Esophagus (tissue), 2 donors: ENCODE results near the gene C1orf35. TPM values are rescaled to one million over a fixed set of nuclear protein-coding genes. Genes with fewer than 3 reads are reported as not detected.

Experiments
- H3K27ac ChIP-seq, 2 donors: one replicate each; pipeline ENCODE4 v1.5.1; 2013; ENCODE audit warnings: low read depth in 2 of 2, mild to moderate bottlenecking in 2 of 2, inconsistent platforms in 1 of 2, low read length in 1 of 2, moderate library complexity in 1 of 2
- H3K27me3 ChIP-seq, 2 donors: one replicate each; pipeline ENCODE4 v1.6.1; 2013; ENCODE audit warnings: low read length in 2 of 2, control low read depth in 1 of 2, mild to moderate bottlenecking in 1 of 2; ENCODE audit not compliant: insufficient read depth in 2 of 2, control insufficient read depth in 1 of 2
- H3K36me3 ChIP-seq, 2 donors: one replicate each; pipeline ENCODE4 v1.6.1; 2013; ENCODE audit warnings: low read length in 1 of 2; ENCODE audit not compliant: control insufficient read depth in 2 of 2, insufficient read depth in 2 of 2
- H3K4me1 ChIP-seq, 2 donors: one replicate each; pipeline ENCODE4 v1.6.1; 2013; ENCODE audit warnings: low read length in 1 of 2; ENCODE audit not compliant: control insufficient read depth in 2 of 2, insufficient read depth in 2 of 2
- H3K4me3 ChIP-seq, 2 donors: one replicate each; pipeline ENCODE4 v1.5.1; 2013; ENCODE audit warnings: low read length in 2 of 2, mild to moderate bottlenecking in 2 of 2, low read depth in 1 of 2, moderate library complexity in 1 of 2
- H3K9me3 ChIP-seq, 2 donors: one replicate each; pipeline ENCODE4 v1.6.1; 2013; ENCODE audit warnings: mild to moderate bottlenecking in 2 of 2, low read depth in 1 of 2, low read length in 1 of 2, moderate library complexity in 1 of 2; ENCODE audit not compliant: control insufficient read depth in 2 of 2, insufficient read depth in 1 of 2
- WGBS, 2 donors: extraction: QIAGEN DNeasy Blood & Tissue Kit; methylation state at CpG; one replicate each; pipeline ENCODE4 v1.1.7; 2013; 5-methylcytosine and 5-hydroxymethylcytosine counted together
- polyA plus RNA-seq, 2 donors: library from polyadenylated mRNA; stranded (reverse); fragments of 200-250 nt; gene quantifications; one replicate each; pipeline ENCODE4 v1.2.3, GENCODE V29; 2013
- donor health status: healthy with polysubstance abuse.
- donor health status: Bipolar disorder and iron deficiency.

C1orf35 gene
- 10 to 100 TPM; 18.4 to 26.0 TPM for polyA plus RNA-seq

DNA sequence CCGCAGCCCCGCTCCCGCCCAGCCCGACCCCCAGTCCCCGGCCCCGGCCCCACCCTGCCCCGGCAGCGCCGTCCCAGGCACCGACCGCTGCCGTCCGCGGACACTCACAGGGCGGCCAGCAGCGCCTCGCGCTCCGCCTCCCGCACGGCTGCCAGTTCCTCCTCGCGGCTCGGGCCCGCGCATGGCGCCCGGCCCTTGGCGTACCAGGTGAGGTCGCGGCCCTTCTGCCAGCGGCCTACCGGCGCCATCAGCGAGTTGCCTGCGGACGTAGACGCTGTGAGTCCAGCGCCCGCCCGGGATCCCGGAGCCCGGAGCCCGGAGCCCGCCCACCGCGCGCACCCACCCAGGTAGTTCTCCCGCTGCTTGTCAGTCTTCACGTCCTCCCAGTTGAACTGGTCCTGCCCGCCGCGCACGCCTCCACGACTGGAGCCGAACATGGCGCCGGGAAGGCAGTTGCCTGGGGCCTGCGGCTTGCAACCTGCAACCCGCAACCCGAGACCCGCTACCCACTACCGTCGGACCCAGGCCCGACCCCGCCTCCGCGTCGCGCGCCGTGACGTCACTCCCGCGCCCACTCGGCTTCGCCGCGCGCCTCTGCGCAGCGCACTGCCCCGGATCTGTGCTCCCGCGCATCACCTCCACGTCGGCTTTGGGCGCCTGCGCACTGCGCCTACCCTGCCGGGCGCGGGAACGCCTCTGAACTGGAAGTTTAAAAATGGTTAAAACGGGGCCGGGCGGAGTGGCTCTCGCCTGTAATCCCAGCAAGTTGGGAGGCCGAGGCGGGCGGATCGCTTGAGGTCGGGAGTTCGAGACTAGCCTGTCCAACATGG is at the start of gene C1orf35:
C1orf35 (minus strand) TSS at position 535 of the 830 bp plus-strand sequence; CDS start at position 437, 98 bp downstream.
- H3K27ac ChIP-seq: peak within 1 kb of the TSS; percentile 92 to 99
- WGBS, 2 donors: 0% methylated on average over 77 to 104 of the region's 104 CpGs
- no peaks in the 10 kb centered on the region for H3K27me3 ChIP-seq
- no peaks in the 10 kb centered on the region for H3K9me3 ChIP-seq
- H3K36me3 ChIP-seq: peaks cover 7 to 37% of the 10 kb centered on the region in 2 donors
- peak within 1 kb of the TSS; percentile 71 to 87 for H3K4me3 ChIP-seq
- H3K4me1 ChIP-seq: peaks cover 5 to 8% of the 10 kb centered on the region in 2 donors

DNA sequence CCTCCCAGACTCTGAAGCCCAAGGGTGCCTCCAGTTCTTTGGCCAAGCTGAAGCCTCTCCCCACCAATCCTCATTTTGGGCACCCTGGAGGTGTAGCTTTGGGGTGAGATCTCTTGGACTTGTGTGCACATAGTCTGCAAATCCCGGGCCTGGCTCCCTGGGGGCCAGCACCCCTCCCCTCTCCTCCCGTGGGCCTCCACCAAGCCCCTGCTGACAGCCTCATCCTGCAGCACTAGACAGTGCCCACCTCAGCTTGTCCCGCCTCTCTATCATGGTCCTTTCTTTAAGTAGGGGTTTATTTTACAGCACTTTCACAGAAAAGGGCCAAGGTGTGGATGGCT is 49.8 kb upstream of the C1orf35 start:
- H3K27me3 ChIP-seq: no peaks in the 10 kb centered on the region
- 66 to 87% methylated on average over 3 of the region's 3 CpGs for WGBS, 2 donors
- no peaks in the 10 kb centered on the region for H3K9me3 ChIP-seq
- H3K4me1 ChIP-seq: peaks cover 3 to 32% of the 10 kb centered on the region in 2 donors
- H3K27ac ChIP-seq: no peak overlapping the region
- no peak overlapping the region for H3K4me3 ChIP-seq
- H3K36me3 ChIP-seq: peaks cover 8 to 13% of the 10 kb centered on the region in 2 donors

DNA sequence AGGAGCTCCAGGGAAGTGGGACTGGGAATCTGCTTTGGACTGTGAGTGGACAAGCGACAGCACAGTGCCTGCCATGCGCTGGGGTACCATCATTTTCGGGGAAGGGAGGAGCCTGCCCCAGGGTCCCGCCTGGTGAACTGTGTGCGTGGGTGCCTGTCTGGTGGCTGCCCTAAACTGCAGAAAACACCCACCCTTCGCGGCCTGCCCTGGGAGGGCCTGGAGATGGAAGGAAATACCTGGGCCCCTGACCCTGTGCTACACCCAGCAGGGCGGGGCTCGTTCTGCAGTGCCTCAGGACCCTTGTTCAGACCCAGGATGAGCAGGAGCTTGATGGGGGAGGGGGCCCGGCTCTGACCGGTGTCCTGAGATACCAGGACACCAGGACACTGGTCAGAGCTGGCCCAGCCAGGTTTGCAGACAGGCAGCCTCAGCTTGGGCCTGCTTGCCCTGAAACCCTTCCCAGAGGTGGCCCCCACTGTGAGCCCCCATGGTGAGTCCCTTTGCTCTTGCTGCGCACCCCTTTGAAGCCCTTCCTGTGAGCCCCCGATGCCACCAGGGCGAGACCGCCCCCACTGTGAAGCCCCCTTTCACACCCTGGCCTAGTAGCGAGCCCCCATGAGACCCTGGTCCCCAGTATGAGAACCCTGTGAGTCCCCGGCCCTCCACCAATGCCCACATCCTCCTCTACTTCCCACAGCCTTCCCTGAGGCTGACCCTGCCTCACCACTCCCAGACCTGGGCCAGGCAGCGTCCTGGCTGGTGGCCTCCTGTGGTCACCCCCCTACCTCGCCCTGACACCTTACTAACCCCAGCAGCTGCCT is 49.2 kb upstream of the C1orf35 start:
- no peaks in the 10 kb centered on the region for H3K9me3 ChIP-seq
- WGBS, 2 donors: 91 to 95% methylated on average over 18 to 19 of the region's 19 CpGs
- H3K36me3 ChIP-seq: peaks cover 11 to 19% of the 10 kb centered on the region in 2 donors
- H3K27ac ChIP-seq: no peak overlapping the region
- H3K27me3 ChIP-seq: no peaks in the 10 kb centered on the region
- H3K4me3 ChIP-seq: no peak overlapping the region
- H3K4me1 ChIP-seq: peaks cover 3 to 32% of the 10 kb centered on the region in 2 donors

DNA sequence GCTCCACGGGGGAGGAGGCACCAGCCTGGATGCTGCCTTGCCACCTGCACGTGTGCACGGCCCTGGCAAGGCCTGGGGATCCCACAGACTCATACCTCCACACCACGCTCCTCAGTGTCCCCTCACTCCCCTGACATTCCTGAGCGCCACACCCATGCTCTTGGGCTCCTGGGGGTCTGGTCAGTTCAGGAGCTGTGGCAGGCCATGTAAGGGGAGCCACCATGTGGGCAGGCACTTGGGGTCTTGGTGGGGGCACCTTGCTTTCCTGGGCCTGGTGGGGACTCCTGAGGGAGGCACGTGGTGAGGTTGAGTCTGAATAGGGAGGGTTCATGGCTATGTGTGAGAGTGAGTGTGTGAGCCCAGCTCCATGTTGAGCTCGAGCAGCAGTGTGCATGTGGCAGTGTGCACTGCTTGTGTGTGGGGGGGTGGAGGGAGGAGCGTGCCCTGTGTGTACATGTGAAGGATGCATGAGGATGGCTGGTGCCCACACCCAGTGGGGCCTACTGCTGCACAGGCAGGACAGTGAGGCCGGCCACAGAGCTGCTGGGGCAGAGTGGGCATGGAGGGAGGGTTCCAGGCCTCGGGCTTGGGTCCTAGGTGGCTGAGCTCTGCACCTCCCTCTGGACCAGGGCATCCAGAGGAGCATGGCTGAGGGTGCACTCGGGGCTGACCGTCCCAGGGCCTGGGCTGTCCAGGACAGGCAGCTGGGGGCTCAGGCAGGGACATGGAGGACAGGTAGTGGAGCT is 48.2 kb upstream of the C1orf35 start:
- WGBS, 2 donors: 64 to 69% methylated on average over 12 of the region's 12 CpGs
- Histone ChIP-seq H3K9me3 (no peaks in the 10 kb centered on the region), H3K36me3 (peaks cover 11 to 29% of the 10 kb centered on the region in 2 donors), H3K27me3 (no peaks in the 10 kb centered on the region), H3K4me3 (no peak overlapping the region), H3K4me1 (peaks cover 3 to 41% of the 10 kb centered on the region in 2 donors), H3K27ac (peak overlapping the region; percentile 60 to 77)

DNA sequence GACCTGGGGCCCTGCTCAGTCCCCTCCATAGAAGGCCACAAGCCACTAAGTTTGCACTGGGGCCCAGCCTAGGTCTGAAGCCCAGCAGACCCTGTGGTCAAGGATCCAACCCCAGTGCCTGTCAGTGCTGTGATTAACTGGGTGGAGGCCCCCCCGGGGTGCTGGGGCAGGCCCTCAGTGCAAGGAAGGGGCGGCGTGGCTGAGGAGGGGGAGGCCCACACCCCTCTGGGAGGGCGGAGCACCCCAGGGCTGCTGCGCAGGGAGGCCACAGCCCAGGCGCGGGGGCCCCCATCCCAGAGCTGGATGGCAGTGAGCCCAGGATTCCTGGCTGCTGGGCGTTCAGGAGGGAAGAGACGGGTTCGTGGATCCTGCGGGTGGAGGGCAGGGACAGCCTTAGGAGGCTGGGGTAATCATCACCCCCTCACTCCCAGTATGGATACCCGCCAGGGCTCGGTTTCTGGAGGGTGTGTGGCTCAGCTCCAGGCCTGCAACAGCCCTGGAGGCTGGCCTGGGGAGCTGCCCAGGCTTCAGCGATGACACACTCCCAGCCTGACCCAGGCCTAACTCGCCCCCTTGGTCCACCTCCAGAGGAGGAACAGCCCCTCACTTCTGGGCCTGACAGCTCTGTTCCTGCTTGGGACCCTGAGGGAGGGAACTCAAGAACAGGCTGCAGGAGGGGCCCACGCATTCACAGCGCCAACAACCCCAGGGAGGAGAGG is 47.5 kb upstream of the C1orf35 start:
- peak overlapping the region; percentile 60 to 77 for H3K27ac ChIP-seq
- peaks cover 15 to 36% of the 10 kb centered on the region in 2 donors for H3K36me3 ChIP-seq
- no peaks in the 10 kb centered on the region for H3K27me3 ChIP-seq
- H3K9me3 ChIP-seq: no peaks in the 10 kb centered on the region
- H3K4me1 ChIP-seq: peaks cover 6 to 44% of the 10 kb centered on the region in 2 donors
- no peak overlapping the region for H3K4me3 ChIP-seq
- WGBS, 2 donors: 31 to 36% methylated on average over 17 of the region's 17 CpGs

DNA sequence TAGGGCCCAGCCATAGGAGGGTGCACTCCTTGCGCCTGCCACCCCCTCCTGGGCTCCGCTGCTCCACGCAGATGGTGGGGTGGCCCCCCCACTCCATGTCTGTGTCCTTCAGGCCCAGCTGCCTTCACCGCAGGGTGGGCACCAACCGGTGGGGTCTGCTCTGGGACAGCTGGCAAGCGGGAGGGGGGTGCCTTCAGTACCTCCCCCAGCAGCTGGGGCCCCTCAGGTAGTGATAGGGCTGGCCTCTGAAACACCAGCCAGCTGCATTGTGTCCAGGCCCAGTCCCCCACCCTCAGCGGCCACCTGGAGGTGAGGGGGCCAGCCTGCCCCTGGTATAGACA is 47.0 kb upstream of the C1orf35 start:
- no peaks in the 10 kb centered on the region for H3K27me3 ChIP-seq

DNA sequence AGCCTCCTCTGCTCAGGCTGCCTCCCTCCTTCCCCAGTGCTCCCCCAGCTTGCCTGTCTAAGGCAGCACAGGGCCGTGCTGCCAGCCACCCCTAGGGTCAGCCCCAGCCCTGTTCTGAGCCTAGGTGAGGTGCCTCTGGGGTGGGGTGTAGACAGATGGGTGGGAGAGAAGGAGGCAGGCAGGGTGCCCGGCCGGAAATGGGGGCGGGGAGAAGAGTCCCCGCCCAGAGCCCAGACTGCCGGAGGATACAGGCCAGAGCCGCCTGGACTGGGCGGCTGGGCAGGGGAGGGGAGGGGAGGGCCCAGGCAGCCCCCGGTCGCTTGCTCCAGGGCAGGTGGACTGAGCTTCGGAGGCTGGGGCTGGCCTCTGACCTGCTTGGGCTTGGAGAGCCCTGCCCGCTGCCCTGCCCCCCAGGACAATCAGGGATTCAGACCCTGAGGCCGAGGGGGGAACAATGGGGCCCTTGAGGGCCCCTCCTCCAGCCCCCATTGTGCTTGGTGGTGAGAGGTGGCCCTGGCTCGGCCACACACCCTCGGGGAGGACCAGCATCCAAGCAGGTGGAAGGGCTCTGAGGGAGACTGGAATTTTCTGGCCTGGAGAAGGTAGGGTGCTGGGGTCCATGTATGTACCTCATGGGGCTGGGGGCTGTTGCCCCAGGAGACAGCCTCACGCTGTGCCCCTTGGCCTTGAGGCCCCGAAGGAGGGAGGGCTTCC is 46.4 kb upstream of the C1orf35 start, which contains the start of gene GJC2:
GJC2 (plus strand) TSS at position 525 of the 714 bp plus-strand sequence. CDS start 7,829 bp downstream, outside the sequence.
- Histone ChIP-seq H3K27me3 (no peaks in the 10 kb centered on the region), H3K36me3 (peaks cover 17 to 42% of the 10 kb centered on the region in 2 donors), H3K4me1 (peaks cover 3 to 46% of the 10 kb centered on the region in 2 donors), H3K9me3 (no peaks in the 10 kb centered on the region), H3K4me3 (no peak within 1 kb of the TSS), H3K27ac (peak within 1 kb of the TSS; percentile 66 to 77)
- WGBS, 2 donors: 30 to 38% methylated on average over 16 to 17 of the region's 17 CpGs

More for the DNA sequence above, 47.0 kb upstream of the C1orf35 start:
- WGBS, 2 donors: 53 to 58% methylated on average over 6 to 7 of the region's 7 CpGs
- peaks cover 17 to 40% of the 10 kb centered on the region in 2 donors for H3K36me3 ChIP-seq
- H3K4me1 ChIP-seq: peaks cover 3 to 43% of the 10 kb centered on the region in 2 donors
- H3K9me3 ChIP-seq: no peaks in the 10 kb centered on the region
- peak overlapping the region; percentile 60 to 77 for H3K27ac ChIP-seq
- H3K4me3 ChIP-seq: no peak overlapping the region

DNA sequence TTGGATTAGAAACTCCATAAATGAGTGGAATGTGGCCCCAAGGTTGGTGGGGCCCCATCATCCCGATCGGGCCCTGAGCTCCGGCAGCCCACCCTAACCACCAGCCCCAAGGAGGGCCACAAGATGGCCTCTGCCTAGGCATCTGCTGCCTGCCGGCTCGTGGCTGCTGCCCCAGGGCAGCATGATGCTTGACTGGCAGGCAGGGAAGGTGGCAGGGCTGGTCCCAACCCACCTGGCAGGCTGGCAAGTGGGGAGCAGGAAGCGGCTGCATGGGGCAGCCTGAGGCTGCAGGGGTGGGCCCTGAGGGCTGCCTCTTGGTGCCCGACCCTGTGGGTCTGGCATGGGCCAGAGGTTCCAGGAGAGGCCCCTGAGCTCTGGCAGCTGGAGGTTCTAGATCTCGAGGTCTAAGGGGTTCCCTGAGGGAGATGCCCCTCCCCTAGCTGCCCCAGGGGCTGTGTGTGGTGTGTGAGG is 45.8 kb upstream of the C1orf35 start:
- Histone ChIP-seq H3K4me3 (no peak overlapping the region), H3K36me3 (peaks cover 17 to 43% of the 10 kb centered on the region in 2 donors), H3K9me3 (no peaks in the 10 kb centered on the region), H3K27ac (peak overlapping the region; percentile 66 to 77), H3K27me3 (no peaks in the 10 kb centered on the region), H3K4me1 (peaks cover 6 to 49% of the 10 kb centered on the region in 2 donors)
- 44 to 45% methylated on average over 7 to 8 of the region's 8 CpGs for WGBS, 2 donors
